SU-DHL-6 (cell line): ENCODE results near the gene KIF3B.

ENCODE experiments used
- H2AFZ ChIP-seq: fragments of 200-600 bp; sonication (generic); 2 replicates; pipeline ENCODE4 v1.6.1; 2014; ENCODE audit warnings: low read depth, mild to moderate bottlenecking, moderate library complexity, mixed read lengths, antibody characterized with exemption, low read length; ENCODE audit not compliant: severe bottlenecking
- H3F3A ChIP-seq: fragments of 200-600 bp; shearing (Covaris generic); 2 replicates; pipeline ENCODE4 v1.6.0; 2016; ENCODE audit warnings: antibody characterized with exemption, mild to moderate bottlenecking; ENCODE audit not compliant: insufficient read depth
- H3K27ac ChIP-seq: fragments of 200-600 bp; sonication (generic); 2 replicates; pipeline ENCODE4 v1.5.1; 2016; ENCODE audit warnings: low read depth, mild to moderate bottlenecking, low read length, moderate library complexity, mixed read lengths
- H3K27me3 ChIP-seq: fragments of 200-600 bp; sonication (generic), shearing (Covaris generic); 2 replicates; pipeline ENCODE4 v1.6.0; 2014; ENCODE audit warnings: mild to moderate bottlenecking, low read length
- H3K36me3 ChIP-seq: fragments of 200-600 bp; sonication (generic); 2 replicates; pipeline ENCODE4 v1.6.1; 2014; ENCODE audit warnings: mild to moderate bottlenecking, low read length, mixed read lengths
- H3K4me2 ChIP-seq: fragments of 300-600, 200-600 bp; shearing (Covaris generic), sonication (generic); 2 replicates; pipeline ENCODE4 v1.6.0; 2014; ENCODE audit warnings: low read length, low read depth, mild to moderate bottlenecking; ENCODE audit not compliant: poor library complexity, severe bottlenecking
- H3K4me3 ChIP-seq: fragments of 200-600 bp; sonication (generic); 2 replicates; pipeline ENCODE4 v1.5.1; 2014; ENCODE audit warnings: antibody characterized with exemption, low read length, mild to moderate bottlenecking, mixed read lengths; ENCODE audit not compliant: insufficient read depth, poor library complexity, severe bottlenecking
- H3K79me2 ChIP-seq: fragments of 200-600 bp; sonication (generic); 2 replicates; pipeline ENCODE4 v1.6.1; 2014; ENCODE audit warnings: mild to moderate bottlenecking, low read length, moderate library complexity; ENCODE audit not compliant: insufficient read depth
- H3K9ac ChIP-seq: fragments of 200-600 bp; sonication (generic); 2 replicates; pipeline ENCODE4 v1.7.0; 2014; ENCODE audit warnings: mild to moderate bottlenecking, low read length
- H3K9me2 ChIP-seq: fragments of 200-600 bp; sonication (generic); replicated peaks from 2 replicates; pipeline ENCODE4 v1.6.1; 2014; ENCODE audit warnings: low read length; ENCODE audit not compliant: insufficient read depth
- H3K9me3 ChIP-seq: fragments of 200-600 bp; sonication (generic); 2 replicates; pipeline ENCODE4 v1.6.1; 2014; ENCODE audit warnings: low read length, mixed read lengths; ENCODE audit not compliant: insufficient read depth
- H4K20me1 ChIP-seq: fragments of 200-600 bp; sonication (generic); 2 replicates; pipeline ENCODE4 v1.6.1; 2014; ENCODE audit warnings: low read depth, mild to moderate bottlenecking, antibody characterized with exemption, low read length, moderate library complexity, mixed read lengths
- CTCF ChIP-seq: fragments of 200-600 bp; sonication (generic); IDR thresholded peaks from one replicate; pipeline ENCODE4 v1.5.1; 2017; ENCODE audit warnings: antibody characterized with exemption, mild to moderate bottlenecking, low read length, moderate library complexity; ENCODE audit not compliant: insufficient read depth, poor library complexity, severe bottlenecking
- EZH2phosphoT487 ChIP-seq: fragments of 200-600 bp; sonication (generic), shearing (Covaris generic); conservative IDR thresholded peaks from 2 replicates; pipeline ENCODE4 v1.6.1; 2018; ENCODE audit warnings: mild to moderate bottlenecking, antibody characterized with exemption, low read length, moderate library complexity, mixed read lengths

KIF3B gene

DNA sequence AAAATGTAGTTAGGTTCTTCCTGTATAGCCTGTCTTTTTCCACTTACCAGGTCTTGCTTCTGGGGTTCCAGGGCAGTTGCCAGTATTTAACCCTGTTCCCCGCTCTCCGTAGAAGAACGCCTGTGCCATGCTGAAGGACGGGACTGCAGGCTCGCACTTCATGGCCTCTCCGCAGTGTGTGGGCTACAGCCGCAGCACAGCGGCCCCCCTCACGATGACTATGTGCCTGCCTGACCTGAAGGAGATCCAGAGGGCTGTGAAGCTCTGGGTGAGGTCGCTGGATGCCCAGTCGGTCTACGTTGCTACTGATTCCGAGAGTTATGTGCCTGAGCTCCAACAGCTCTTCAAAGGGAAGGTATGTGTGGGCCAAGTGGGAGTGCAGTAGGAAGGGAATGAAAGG, 46.7 kb upstream of the KIF3B start:
- Histone ChIP-seq H3K9me2 (no peaks in the 10 kb centered on the region), H3K79me2 (no peaks in the 10 kb centered on the region), H2AFZ (no peak overlapping the region), H3K27ac (no peak overlapping the region), H3K9ac (no peak overlapping the region), H3K4me3 (no peak overlapping the region), H3K27me3 (no peaks in the 10 kb centered on the region), H3K36me3 (no peaks in the 10 kb centered on the region), H3K9me3 (no peaks in the 10 kb centered on the region), H4K20me1 (no peaks in the 10 kb centered on the region), H3F3A (0 out of 2 replicates have a peak, but pooled peaks cover 3% of the 10 kb centered on the region), H3K4me2 (no peak overlapping the region)
- TF ChIP-seq EZH2phosphoT487, result no peak
- TF ChIP-seq CTCF, result no peak

- Histone ChIP-seq H3K9ac (no peak overlapping the region), H3K4me2 (no peak overlapping the region), H3K36me3 (no peaks in the 10 kb centered on the region), H3K4me3 (no peak overlapping the region), H3K27me3 (no peaks in the 10 kb centered on the region), H3K9me3 (no peaks in the 10 kb centered on the region), H3K27ac (no peak overlapping the region), H4K20me1 (no peaks in the 10 kb centered on the region), H3K9me2 (no peaks in the 10 kb centered on the region), H2AFZ (no peak overlapping the region), H3F3A (0 out of 2 replicates have a peak, but pooled peaks cover 3% of the 10 kb centered on the region), H3K79me2 (no peaks in the 10 kb centered on the region)
- TF ChIP-seq CTCF (no peak), EZH2phosphoT487 (no peak)
These were observed 46.2 kb upstream of the KIF3B start for GRCh38 chr20:32231245-32231644.

DNA sequence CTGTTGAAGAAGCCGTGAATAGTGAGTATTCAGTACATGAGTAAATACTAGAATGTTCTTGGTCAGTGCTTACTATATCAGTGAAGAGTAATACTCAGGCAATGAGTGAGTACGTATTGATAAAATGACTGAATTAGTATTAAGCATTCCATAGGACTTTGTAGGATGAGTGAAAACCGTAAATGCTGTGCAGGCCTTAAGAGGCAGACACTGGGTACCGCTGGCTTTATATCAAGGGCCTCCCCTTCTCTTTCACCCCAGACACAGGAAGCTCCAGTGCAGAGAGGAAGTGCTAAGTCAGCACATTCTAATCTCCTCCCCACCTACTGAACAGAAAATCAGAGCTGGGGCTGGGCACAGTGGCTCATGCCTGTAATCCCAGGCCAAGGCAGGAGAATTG, 45.6 kb upstream of the KIF3B start:
- H3K9ac ChIP-seq, result no peak overlapping the region
- H2AFZ ChIP-seq, result no peak overlapping the region
- H3K36me3 ChIP-seq, result no peaks in the 10 kb centered on the region
- H3K79me2 ChIP-seq, result no peaks in the 10 kb centered on the region
- H3K27me3 ChIP-seq, result no peaks in the 10 kb centered on the region
- no peaks in the 10 kb centered on the region for H3K9me2 ChIP-seq
- no peaks in the 10 kb centered on the region for H4K20me1 ChIP-seq
- TF ChIP-seq CTCF (no peak), EZH2phosphoT487 (no peak)
- no peak overlapping the region for H3K4me3 ChIP-seq
- H3K27ac ChIP-seq, result no peak overlapping the region
- H3K9me3 ChIP-seq, result no peaks in the 10 kb centered on the region
- H3K4me2 ChIP-seq, result no peak overlapping the region
- H3F3A ChIP-seq, result 0 out of 2 replicates have a peak, but pooled peaks cover 3% of the 10 kb centered on the region
